AG10803 (cell line): Measurements from ENCODE around the gene XK.

ENCODE experiments used
- DNase-seq: peaks from one replicate; pipeline ENCODE4 v3.0.0; 2010; ENCODE audit warnings: low read depth
- H3K4me3 ChIP-seq: 2 replicates; pipeline ENCODE4 v1.5.1; 2011; ENCODE audit warnings: mild to moderate bottlenecking, low read length, control low read depth
- CTCF ChIP-seq: conservative IDR thresholded peaks from 2 replicates; pipeline ENCODE4 v1.5.1; 2011; ENCODE audit warnings: mild to moderate bottlenecking, low read length, control low read depth, inconsistent platforms

The XK gene

GRCh38 chrX:37717708-37718107, 32.1 kb downstream of the XK start:
- DNase-seq, result no peak
- H3K4me3 ChIP-seq, result no peak overlapping the region
- no peak for TF ChIP-seq CTCF

GRCh38 chrX:37722595-37722994, 37.0 kb downstream of the XK start:
- DNase-seq, result no peak
- H3K4me3 ChIP-seq, result no peak overlapping the region
- TF ChIP-seq CTCF, result no peak

GRCh38 chrX:37726346-37726745, 40.8 kb downstream of the XK start:
- H3K4me3 ChIP-seq, result no peak overlapping the region
- TF ChIP-seq CTCF, result no peak
- no peak for DNase-seq

- DNase-seq, result peak; percentile 55
- peak; percentile 79 for TF ChIP-seq CTCF
- H3K4me3 ChIP-seq, result no peak overlapping the region
Measured at GRCh38 chrX:37745354-37745753, 59.8 kb downstream of the XK start.

GRCh38 chrX:37745835-37746217, 60.2 kb downstream of the XK start:
- no peak for DNase-seq
- no peak overlapping the region for H3K4me3 ChIP-seq
- TF ChIP-seq CTCF, result no peak

GRCh38 chrX:37746218-37746941, 60.8 kb downstream of the XK start:
- TF ChIP-seq CTCF, result no peak
- no peak for DNase-seq
- H3K4me3 ChIP-seq, result no peak overlapping the region

- no peak for TF ChIP-seq CTCF
- no peak for DNase-seq
- H3K4me3 ChIP-seq, result no peak overlapping the region
Measured at GRCh38 chrX:37746951-37747350, 61.4 kb downstream of the XK start.
